ENCODE data around the gene ATRIP.

ATRIP gene

GRCh38 chr3:48416091-48416505, 30.4 kb upstream of the ATRIP start:
- no peak overlapping the region for H3K4me3 ChIP-seq (ENCODE audit: low read length)
- no peak for TF ChIP-seq CTCF (conservative IDR thresholded peaks at IDR 0.05; ENCODE audit: low read length)
- DNase-seq (ENCODE audit: low read depth): no peak

- TF ChIP-seq CTCF (conservative IDR thresholded peaks at IDR 0.05; ENCODE audit: low read length): no peak
- H3K4me3 ChIP-seq (ENCODE audit: low read length): no peak overlapping the region
- no peak for DNase-seq (ENCODE audit: low read depth)
These were observed 30.0 kb upstream of the ATRIP start for GRCh38 chr3:48416546-48416945.

- H3K4me3 ChIP-seq (ENCODE audit: low read length): no peak overlapping the region
- no peak for DNase-seq (ENCODE audit: low read depth)
- no peak for TF ChIP-seq CTCF (conservative IDR thresholded peaks at IDR 0.05; ENCODE audit: low read length)
These were observed 28.9 kb upstream of the ATRIP start for GRCh38 chr3:48417529-48418108.

- no peak for DNase-seq (ENCODE audit: low read depth)
- no peak for TF ChIP-seq CTCF (conservative IDR thresholded peaks at IDR 0.05; ENCODE audit: low read length)
- no peak overlapping the region for H3K4me3 ChIP-seq (ENCODE audit: low read length)
These were observed 28.4 kb upstream of the ATRIP start for GRCh38 chr3:48418140-48418539.

- no peak for DNase-seq (ENCODE audit: low read depth)
- H3K4me3 ChIP-seq (ENCODE audit: low read length): no peak overlapping the region
- TF ChIP-seq CTCF (conservative IDR thresholded peaks at IDR 0.05; ENCODE audit: low read length): no peak
These were observed 27.9 kb upstream of the ATRIP start for GRCh38 chr3:48418651-48419050.

- no peak for DNase-seq (ENCODE audit: low read depth)
- TF ChIP-seq CTCF (conservative IDR thresholded peaks at IDR 0.05; ENCODE audit: low read length): no peak
These were observed 27.4 kb upstream of the ATRIP start for GRCh38 chr3:48419149-48419548.

GRCh38 chr3:48419597-48419996, 26.9 kb upstream of the ATRIP start:
- no peak for TF ChIP-seq CTCF (conservative IDR thresholded peaks at IDR 0.05; ENCODE audit: low read length)
- no peak for DNase-seq (ENCODE audit: low read depth)
- no peak overlapping the region for H3K4me3 ChIP-seq (ENCODE audit: low read length)

More at GRCh38 chr3:48419149-48419548, 27.4 kb upstream of the ATRIP start:
- no peak overlapping the region for H3K4me3 ChIP-seq (ENCODE audit: low read length)

Data from AG10803 (cell line).